IPS-NIHi7 (cell line): ENCODE results near the gene MYH14.

Experiments used
- DNase-seq: peaks from one replicate; pipeline ENCODE4 v3.0.0; 2012; ENCODE audit warnings: mixed read lengths; ENCODE audit errors: extremely low spot score

The MYH14 gene

DNA sequence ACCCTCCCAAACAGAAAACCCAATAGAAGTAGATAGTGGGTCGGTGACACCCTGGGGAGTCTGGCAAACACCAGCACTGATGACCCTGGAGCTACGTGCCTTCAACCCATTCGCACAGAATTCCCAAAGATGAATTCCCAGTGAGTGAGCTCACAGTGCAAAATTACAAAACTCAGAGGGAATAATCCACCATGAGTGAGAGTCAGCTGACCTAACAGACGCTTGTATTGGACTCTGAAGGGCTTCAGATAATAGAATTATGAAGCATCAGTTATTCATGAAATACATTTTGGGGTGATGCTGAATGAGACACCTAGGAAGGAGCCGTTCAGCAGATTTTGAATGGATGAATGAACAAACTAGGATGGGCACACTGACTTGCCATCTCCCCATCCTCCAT is 85.5 kb downstream of the MYH14 start:
- DNase-seq: no peak

DNA sequence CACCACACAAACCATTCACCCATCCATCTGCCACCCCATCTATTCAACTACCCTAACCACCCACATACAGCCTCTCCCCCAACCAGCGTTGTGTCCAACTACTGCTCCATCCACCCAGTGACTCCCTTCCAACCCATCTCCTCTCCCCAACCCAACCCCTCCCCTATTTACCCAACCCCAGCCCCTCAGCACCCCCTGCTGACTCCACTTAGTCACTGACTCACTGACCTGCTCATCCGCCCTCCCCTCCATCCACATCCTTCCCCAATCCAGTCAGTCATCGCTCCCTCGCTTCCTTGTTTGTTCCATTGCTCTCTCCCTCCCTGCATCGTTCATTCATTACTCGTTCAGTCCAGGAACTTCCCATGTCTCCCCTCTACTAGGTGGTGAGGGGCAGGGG is 86.6 kb downstream of the MYH14 start:
- peak; percentile 54 for DNase-seq

DNA sequence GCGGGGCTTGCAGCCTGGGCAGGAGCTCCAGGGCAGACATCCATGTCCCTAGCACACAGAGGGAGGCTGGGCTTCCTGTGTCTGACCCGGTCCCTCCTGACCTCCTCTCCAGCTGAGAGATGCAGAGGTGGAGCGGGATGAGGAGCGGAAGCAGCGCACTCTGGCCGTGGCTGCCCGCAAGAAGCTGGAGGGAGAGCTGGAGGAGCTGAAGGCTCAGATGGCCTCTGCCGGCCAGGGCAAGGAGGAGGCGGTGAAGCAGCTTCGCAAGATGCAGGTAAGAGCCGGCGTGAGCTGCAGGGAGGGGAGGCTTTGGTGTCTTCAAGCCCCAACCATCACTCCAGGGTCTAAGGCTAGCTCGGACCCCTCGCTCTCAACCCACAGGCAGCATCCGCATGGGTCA is 87.4 kb downstream of the MYH14 start:
- no peak for DNase-seq

DNA sequence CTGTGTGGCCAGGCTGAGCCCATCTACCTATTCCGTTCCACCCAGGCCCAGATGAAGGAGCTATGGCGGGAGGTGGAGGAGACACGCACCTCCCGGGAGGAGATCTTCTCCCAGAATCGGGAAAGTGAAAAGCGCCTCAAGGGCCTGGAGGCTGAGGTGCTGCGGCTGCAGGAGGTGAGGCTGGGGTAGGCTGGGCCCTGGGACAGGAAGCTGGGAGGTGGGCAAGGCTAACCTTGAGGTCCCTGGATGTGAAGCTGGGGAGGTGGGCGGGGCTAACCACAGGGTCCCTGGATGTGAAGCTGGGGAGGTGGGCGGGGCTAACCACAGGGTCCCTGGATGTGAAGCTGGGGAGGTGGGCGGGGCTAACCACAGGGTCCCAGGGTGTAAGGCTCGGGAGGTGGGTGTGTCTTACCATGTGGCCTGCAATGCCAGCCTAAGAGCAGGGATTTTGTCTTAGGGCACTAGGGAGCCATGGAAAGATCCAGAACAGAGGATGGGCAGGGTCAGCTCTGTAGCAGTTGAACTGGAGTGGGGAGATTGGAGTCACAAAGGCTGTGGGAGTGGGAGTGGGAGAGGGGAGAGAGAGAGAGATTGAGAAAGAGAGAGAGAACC is 88.9 kb downstream of the MYH14 start:
- peak; percentile 86 for DNase-seq

GRCh38 chr19:50293263-50294004 is 90.0 kb downstream of the MYH14 start:
- peak; percentile 46 for DNase-seq

DNA sequence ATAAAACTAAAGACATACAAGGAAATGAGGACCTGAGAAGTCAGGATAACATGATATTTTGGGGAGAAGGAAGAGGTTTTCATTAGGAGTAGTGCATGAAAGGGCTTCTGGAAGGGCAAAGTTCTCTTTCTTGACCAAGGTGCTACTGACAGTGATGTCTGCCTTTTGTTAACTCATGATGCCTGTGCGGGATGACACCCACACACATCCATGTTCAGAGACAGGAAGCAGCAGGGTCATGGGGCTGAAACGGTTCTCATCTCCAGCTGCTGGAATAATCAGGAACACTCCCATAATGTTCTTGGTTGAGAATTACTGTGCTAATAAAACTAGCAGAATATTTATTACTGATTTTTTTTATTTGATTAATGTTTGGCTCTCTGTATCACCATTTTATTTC is 96.6 kb downstream of the MYH14 start:
- DNase-seq: no peak

GRCh38 chr19:50300814-50301606 is 97.6 kb downstream of the MYH14 start:
- DNase-seq: no peak

GRCh38 chr19:50301607-50301971 is 98.2 kb downstream of the MYH14 start:
- DNase-seq: no peak

DNA sequence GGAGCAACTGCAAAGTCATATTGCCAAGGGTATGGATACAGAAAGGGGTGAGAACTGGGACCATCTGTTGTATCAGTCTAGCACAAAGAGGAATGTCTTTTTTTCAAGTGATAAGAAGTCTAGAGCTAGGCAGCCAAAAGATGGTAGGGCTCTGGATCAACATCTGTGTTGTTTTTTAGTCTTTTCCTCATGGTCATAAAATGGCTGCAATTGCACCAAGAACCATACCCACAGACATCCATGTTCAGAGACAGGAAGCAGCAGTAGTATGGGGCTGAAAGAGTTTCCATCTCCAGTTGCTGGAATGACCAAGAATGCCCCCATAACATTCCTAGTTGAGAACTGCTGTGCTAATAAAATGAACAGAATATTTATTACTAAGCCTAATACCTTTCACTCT is 100.1 kb downstream of the MYH14 start:
- no peak for DNase-seq

DNA sequence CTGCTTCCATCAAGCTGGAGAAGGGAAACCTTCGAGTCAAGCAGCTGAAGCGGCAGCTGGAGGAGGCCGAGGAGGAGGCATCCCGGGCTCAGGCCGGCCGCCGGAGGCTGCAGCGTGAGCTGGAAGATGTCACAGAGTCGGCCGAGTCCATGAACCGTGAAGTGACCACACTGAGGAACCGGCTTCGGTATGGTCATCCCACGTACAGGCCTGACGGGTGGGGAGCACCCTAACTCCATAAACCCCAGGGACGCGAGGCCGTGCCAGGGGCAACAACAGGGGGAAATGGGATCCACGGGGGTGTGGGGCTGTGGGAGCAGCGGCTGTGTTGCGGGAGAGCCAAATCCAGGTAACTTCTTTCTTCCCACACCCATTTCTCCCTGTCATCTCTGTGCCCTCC is 105.6 kb downstream of the MYH14 start:
- DNase-seq: no peak

GRCh38 chr19:50309396-50310125 is 106.1 kb downstream of the MYH14 start:
- DNase-seq: no peak

DNA sequence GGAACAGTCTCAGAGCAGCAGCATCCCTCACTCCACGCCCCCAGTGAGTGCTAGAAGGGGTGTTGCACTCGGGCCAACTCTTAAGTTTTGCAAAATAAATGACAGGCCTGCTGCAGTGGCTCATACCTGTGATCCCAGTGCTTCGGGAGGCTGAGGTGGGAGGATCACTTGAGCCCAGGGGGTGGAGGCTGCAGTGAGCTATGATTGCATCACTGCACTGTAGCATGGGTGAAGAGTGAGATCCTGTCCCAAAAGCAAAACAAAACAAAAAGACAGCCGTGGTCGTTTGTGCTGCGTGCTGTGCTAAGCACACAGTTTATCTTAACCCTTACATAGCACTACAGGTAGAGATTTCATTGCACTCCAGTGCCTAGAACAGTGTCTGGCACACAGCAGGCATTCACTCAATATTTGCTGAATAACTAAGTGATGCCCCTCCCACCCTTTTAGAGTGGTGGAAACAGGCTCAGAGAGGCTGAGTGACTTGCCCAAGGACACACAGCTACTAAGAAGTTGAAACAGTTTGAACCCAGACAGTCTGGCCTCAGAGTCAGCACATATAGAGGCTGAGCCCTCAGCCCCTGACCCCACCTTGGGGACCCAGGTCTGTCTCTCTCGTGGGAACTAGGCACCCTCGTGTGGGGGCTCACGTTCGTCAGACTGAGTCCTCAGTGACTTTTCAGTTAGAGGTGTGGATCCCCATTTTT is 107.5 kb downstream of the MYH14 start:
- no peak for DNase-seq

DNA sequence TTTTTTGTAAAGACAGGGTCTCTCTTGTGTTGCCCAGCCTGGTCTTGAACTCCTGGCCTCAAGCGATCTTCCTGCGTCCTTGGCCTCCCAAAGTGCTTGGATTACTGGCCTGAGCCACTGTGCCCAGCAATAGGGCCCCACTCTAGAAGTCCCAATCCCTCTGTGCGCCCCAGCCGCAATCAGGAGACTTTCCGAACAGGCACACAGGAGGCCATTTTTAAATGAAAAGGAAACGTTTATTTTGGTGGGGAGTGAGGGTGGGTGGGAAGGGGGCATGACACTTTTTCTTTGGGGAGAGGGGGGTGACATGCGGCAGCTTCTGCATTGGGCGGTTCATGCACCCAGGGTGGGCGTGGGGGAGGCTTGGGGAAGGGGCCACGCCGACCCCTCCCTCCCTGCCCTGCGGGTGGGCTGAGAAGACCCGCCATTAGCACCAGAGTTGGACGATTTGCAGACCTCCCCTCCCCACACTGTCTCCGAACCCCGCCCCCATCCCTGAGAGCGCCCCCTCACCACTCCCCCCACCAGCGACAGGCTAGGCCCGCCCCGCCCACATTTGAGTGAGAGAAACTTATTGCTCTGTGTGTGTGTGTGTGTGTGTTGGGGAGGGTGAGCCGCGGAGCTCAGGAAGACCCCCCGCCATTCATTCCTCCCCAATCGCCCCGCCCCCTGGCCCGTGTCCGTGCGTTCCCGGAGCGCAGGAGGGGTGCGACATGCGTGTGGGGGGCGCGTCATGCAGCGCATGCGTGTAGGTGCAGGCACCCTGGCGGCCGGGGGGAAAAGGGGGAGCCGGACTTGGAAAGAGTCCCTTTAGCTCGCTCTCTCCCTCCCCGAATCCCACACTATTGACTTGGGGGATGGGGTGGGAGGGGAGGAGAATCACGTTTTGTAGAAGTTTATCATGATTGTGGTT is 108.6 kb downstream of the MYH14 start:
- peak; percentile 71 for DNase-seq

DNA sequence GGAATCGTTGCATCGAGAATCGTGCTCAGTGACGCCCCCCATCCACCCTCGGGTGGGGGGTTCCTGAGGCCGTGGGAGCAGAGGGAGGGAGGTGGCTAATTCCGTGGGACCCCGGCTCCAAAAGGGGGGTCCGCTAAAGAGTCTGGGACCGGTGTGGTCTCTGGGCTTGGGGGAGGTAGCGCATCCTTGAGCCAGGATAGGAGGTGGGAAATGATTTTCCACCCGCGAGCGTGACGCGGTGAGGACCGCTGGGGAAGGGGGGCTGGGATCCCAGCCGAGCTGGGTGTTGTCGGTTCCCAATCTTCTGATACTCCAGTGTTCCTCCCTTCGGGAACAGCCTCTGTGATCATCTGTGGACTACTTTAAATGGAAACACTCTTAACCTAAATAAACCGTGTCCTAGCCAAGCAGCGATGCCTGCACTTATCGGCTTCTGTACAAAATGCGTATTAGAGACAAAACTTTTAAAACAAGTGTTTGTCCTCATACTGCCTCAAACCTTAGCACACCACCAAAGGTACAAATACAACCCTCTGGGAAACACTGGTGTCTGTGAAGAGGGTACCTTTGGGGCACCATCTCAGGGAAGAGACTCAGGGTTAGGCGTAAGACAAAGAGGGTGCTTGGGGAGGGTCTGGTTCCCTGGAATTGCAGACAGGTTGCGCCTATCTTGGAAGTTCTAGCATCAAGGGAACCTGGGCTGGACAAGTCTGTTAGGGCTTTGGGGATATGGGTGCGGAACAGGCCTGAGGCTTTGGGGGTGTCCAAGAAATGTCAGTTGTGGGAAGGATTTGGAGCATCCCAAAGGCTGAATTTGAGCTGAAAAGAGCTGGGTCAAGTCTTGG is 109.8 kb downstream of the MYH14 start:
- no peak for DNase-seq

- peak; percentile 61 for DNase-seq
Observed at GRCh38 chr19:50313812-50314536, 110.6 kb downstream of the MYH14 start.

- no peak for DNase-seq
Observed at GRCh38 chr19:50314724-50315708, 111.6 kb downstream of the MYH14 start.

DNA sequence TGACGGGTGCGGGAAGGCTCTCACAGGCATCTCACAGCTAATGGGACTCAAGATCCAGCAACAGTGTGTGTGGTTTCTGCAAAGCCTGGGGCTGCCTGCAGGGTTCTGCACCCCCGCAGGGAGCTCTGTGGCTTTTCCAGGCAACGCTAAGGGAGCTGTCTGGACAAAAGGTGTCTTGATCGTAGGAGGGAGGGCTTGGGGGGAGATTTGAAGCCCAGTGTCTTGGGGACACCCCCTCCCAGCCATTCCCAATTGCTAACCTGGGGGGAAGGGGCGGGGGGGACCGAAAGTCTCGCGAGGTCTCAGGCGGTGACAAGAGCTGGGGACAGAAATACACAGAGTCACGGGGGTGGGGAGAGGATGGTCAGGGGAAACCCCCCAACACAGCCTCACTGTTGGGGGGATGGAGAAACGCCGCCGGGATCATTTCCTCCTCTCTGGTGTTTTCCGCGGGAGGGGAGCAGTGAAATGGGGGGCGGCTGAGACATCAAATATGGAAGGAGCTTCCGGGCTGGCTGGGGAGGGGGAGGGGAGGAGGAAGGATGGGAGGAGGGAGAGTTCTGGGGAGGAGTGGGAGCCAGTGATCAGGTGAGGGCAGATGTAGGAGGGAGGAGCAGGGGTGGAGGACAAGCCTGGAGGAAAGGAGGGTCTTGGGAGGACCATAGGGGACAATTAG is 112.5 kb downstream of the MYH14 start:
- no peak for DNase-seq
